CD4-positive, alpha-beta T cell (primary cell): ENCODE data around the gene SHISA9. TPM values are rescaled to one million over a fixed set of nuclear protein-coding genes. Genes with fewer than 3 reads are reported as not detected.

ENCODE experiments used
- ATAC-seq: fragments of 200-7000 bp; cut with Tn5 transposase; one replicate; pipeline ENCODE4 v1.10.0; 2022; ENCODE audit warnings: mild to moderate bottlenecking; ENCODE audit not compliant: poor library complexity
- CTCF ChIA-PET: fragments of 350-600 bp; sonication (Branson Sonifier 250); formaldehyde crosslinking; loops from one replicate; lab custom pipeline; 2021; ENCODE audit warnings: antibody characterized with exemption, inconsistent platforms; lab: Charles Lee
- POLR2A ChIA-PET: fragments of 350-600 bp; sonication (Branson Sonifier 250); formaldehyde crosslinking; loops from one replicate; lab custom pipeline; 2021; ENCODE audit warnings: antibody characterized with exemption, inconsistent platforms; lab: Charles Lee
- DNase-seq, 14 experiments: peaks; one replicate each; pipeline ENCODE4 v3.0.0-alpha.2; 2013 to 2020; ENCODE audit warnings: mixed read lengths in 2 of 14
- H3K27ac ChIP-seq, 2 donors: one replicate each; pipeline versions ENCODE4 v1.5.1 to v1.7.0; 2013; ENCODE audit warnings: low read length in 2 of 2, low read depth in 1 of 2, mild to moderate bottlenecking in 1 of 2
- H3K27me3 ChIP-seq, 2 experiments: 1 replicate in 1 of 2; 2 replicates in 1 of 2; pipeline versions ENCODE4 v1.6.1 to v1.7.0; 2013; ENCODE audit warnings: low read length in 2 of 2, control low read depth in 1 of 2, mild to moderate bottlenecking in 1 of 2, moderate library complexity in 1 of 2; ENCODE audit not compliant: insufficient read depth in 2 of 2, control insufficient read depth in 1 of 2
- H3K36me3 ChIP-seq: one replicate; pipeline ENCODE4 v1.6.1; 2013; ENCODE audit warnings: low read length, control low read depth; ENCODE audit not compliant: insufficient read depth
- H3K4me1 ChIP-seq: one replicate; pipeline ENCODE4 v1.6.1; 2013; ENCODE audit warnings: low read length, control low read depth; ENCODE audit not compliant: insufficient read depth
- H3K4me3 ChIP-seq: one replicate; pipeline ENCODE4 v1.5.1; 2013; ENCODE audit warnings: mild to moderate bottlenecking, low read length, moderate library complexity
- H3K9me3 ChIP-seq, 2 experiments: 1 replicate in 1 of 2; 2 replicates in 1 of 2; pipeline versions ENCODE4 v1.6.1 to v1.7.0; 2013; ENCODE audit warnings: low read length in 2 of 2, mild to moderate bottlenecking in 2 of 2, control low read depth in 1 of 2, moderate library complexity in 1 of 2; ENCODE audit not compliant: control insufficient read depth in 1 of 2, insufficient read depth in 1 of 2
- H3K27ac Mint-ChIP-seq: one replicate; pipeline ENCODE4 v1.8.0; 2020; ENCODE audit warnings: mixed read lengths
- H3K27me3 Mint-ChIP-seq: one replicate; pipeline ENCODE4 v1.8.0; 2021; ENCODE audit warnings: mixed read lengths
- H3K36me3 Mint-ChIP-seq: one replicate; pipeline ENCODE4 v1.8.0; 2021; ENCODE audit warnings: low read depth, mixed read lengths
- H3K4me1 Mint-ChIP-seq: one replicate; pipeline ENCODE4 v1.8.0; 2021; ENCODE audit warnings: low read depth, mixed read lengths
- H3K4me3 Mint-ChIP-seq: one replicate; pipeline ENCODE4 v1.8.0; 2020; ENCODE audit warnings: mild to moderate bottlenecking, mixed read lengths
- H3K9me3 Mint-ChIP-seq: one replicate; pipeline ENCODE4 v1.8.0; 2020; ENCODE audit warnings: mixed read lengths
- intact Hi-C, 2 experiments: fragments of 100-400 bp; cut with DNase I in 1 of 2; cut with micrococcal nuclease in 1 of 2; formaldehyde crosslinking; loops; one replicate each; pipeline versions ENCODE4 v1.15.1 to v1.9.0; 2023 to 2025; cut with DNase I, micrococcal nuclease
- total RNA-seq, 174 experiments: library from RNA in 2 of 174; stranded (reverse) in 2 of 174; gene quantifications; one replicate each; pipeline ENCODE4 v1.2.3 and lab custom pipeline; 2021 to 2026
- TF ChIP-seq, protein P1 (sequence below): fragments of 200-600 bp; IDR thresholded peaks from one replicate; pipeline ENCODE4 v1.8.0; 2022; ENCODE audit warnings: antibody characterized with exemption, mild to moderate bottlenecking

The SHISA9 gene
- total RNA-seq, 2 experiments from 2014 or later: not detected

DNA sequence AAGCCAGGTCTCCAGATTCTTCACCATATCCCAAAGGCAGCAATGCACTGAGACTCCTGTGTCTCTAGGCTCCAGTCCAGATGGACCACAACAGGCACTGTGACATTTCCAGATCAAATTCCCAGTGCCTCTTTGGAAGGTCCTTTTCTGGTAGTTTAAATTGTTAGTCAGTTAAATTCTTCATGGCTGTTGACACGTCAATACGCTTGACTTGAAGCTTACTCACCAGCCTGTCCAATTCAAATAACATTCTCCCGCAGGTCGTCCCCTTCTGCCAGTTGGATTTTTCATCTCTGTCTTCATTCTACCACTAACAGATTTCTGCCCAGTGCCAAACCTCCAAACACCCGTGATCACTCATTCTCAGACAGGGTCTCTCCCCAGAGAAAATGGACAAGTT, 86.7 kb downstream of the SHISA9 start:
- peaks cover 8% of the 10 kb centered on the region for H3K27me3 Mint-ChIP-seq
- CTCF ChIA-PET: no interaction called here

DNA sequence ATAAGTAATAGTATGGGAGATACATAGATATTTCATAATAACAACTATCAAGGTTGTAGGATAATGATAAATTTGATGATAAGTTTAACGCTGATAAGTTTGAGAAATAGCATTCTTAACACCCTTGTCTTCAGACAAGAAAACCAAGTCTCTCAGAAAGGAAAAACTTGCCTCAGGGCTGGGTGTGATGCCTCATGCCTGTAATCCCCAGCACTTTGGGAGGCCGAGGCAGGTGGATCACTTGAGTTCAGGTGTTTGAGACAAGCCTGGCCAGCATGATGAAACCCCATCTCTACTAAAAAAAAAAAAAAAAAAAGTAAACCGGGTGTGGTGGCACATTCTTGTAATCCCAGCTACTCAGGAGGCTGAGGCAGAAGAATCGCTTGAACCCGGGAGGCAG, 90.7 kb downstream of the SHISA9 start:
- Mint-ChIP-seq H3K27me3 (no peaks in the 10 kb centered on the region), H3K27ac (no peak overlapping the region), H3K9me3 (peaks cover 3% of the 10 kb centered on the region), H3K36me3 (no peaks in the 10 kb centered on the region), H3K4me3 (no peak overlapping the region), H3K4me1 (no peaks in the 10 kb centered on the region)
- TF ChIP-seq, protein P1, sequence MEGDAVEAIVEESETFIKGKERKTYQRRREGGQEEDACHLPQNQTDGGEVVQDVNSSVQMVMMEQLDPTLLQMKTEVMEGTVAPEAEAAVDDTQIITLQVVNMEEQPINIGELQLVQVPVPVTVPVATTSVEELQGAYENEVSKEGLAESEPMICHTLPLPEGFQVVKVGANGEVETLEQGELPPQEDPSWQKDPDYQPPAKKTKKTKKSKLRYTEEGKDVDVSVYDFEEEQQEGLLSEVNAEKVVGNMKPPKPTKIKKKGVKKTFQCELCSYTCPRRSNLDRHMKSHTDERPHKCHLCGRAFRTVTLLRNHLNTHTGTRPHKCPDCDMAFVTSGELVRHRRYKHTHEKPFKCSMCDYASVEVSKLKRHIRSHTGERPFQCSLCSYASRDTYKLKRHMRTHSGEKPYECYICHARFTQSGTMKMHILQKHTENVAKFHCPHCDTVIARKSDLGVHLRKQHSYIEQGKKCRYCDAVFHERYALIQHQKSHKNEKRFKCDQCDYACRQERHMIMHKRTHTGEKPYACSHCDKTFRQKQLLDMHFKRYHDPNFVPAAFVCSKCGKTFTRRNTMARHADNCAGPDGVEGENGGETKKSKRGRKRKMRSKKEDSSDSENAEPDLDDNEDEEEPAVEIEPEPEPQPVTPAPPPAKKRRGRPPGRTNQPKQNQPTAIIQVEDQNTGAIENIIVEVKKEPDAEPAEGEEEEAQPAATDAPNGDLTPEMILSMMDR: no peak
- Histone ChIP-seq H3K4me1 (no peaks in the 10 kb centered on the region), H3K27me3 (no peaks in the 10 kb centered on the region), H3K9me3 (peaks cover 0 to 7% of the 10 kb centered on the region in 2 experiments), H3K4me3 (no peak overlapping the region), H3K27ac (no peak overlapping the region), H3K36me3 (no peaks in the 10 kb centered on the region)
- POLR2A ChIA-PET: no interaction called here
- CTCF ChIA-PET: no interaction called here
- intact Hi-C loops: no loop called here
- DNase-seq (no peak), ATAC-seq (no peak)

More for the DNA sequence above, 86.7 kb downstream of the SHISA9 start:
- intact Hi-C loops: no loop called here
- Histone ChIP-seq H3K27me3 (no peaks in the 10 kb centered on the region), H3K9me3 (peaks cover 0 to 7% of the 10 kb centered on the region in 2 experiments), H3K36me3 (no peaks in the 10 kb centered on the region), H3K4me3 (no peak overlapping the region), H3K4me1 (no peaks in the 10 kb centered on the region), H3K27ac (no peak overlapping the region)
- Mint-ChIP-seq H3K4me1 (no peaks in the 10 kb centered on the region), H3K36me3 (no peaks in the 10 kb centered on the region), H3K4me3 (no peak overlapping the region), H3K9me3 (peaks cover 3% of the 10 kb centered on the region), H3K27ac (no peak overlapping the region)
- TF ChIP-seq, protein P1: no peak
- POLR2A ChIA-PET: no interaction called here
- DNase-seq: no peak
- ATAC-seq: no peak

DNA sequence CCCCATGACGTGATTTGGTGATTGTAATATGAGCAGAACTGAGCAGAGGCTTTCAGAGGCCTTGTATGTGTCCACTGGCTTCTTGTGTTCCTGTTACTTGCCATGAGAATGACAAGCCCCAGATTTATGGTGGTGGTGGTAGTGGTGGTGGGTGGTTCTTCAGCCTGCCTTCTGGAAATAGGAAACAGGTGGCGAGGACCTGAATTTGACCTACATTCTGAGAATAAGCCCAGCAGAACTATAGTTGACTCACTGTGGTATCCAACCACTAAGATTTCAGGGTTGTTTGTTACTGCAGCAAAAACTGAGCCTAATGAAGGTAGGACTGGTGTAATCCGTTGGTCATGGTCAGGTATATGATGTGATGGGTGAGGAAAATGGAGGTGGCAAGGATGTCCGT, 93.0 kb downstream of the SHISA9 start:
- H3K36me3 Mint-ChIP-seq: no peaks in the 10 kb centered on the region
- H3K27ac Mint-ChIP-seq: no peak overlapping the region
- TF ChIP-seq, protein P1: no peak
- Histone ChIP-seq H3K4me3 (no peak overlapping the region), H3K9me3 (peaks cover 0 to 4% of the 10 kb centered on the region in 2 experiments), H3K36me3 (no peaks in the 10 kb centered on the region), H3K4me1 (no peaks in the 10 kb centered on the region), H3K27ac (no peak overlapping the region), H3K27me3 (no peaks in the 10 kb centered on the region)
- H3K4me1 Mint-ChIP-seq: no peaks in the 10 kb centered on the region
- H3K9me3 Mint-ChIP-seq: peaks cover 2% of the 10 kb centered on the region
- peaks cover 4% of the 10 kb centered on the region for H3K27me3 Mint-ChIP-seq
- no peak for ATAC-seq
- ChIA-PET CTCF (no interaction called here), POLR2A (no interaction called here)
- H3K4me3 Mint-ChIP-seq: no peak overlapping the region
- intact Hi-C loops: no loop called here
- no peak for DNase-seq
